Transverse colon (tissue), 4 donors: ENCODE measurements around the gene PBXIP1. TPM values are rescaled to one million over a fixed set of nuclear protein-coding genes. Genes with fewer than 3 reads are reported as not detected.
A peak's percentile ranks its signal among the peaks of the same experiment; 100 is the strongest.

Source experiments
- DNase-seq: peaks from one replicate; pipeline ENCODE4 v3.0.0-alpha.2; 2019
- H3K27ac ChIP-seq, 4 donors: fragments of 200-600 bp; sonication (generic); 2 replicates each; pipeline ENCODE4 v1.5.1; 2016 to 2018; ENCODE audit warnings: inconsistent platforms in 4 of 4
- H3K27me3 ChIP-seq: fragments of 200-600 bp; sonication (generic); 2 replicates; pipeline ENCODE4 v1.5.1; 2017; ENCODE audit warnings: inconsistent platforms
- H3K36me3 ChIP-seq, 4 donors: fragments of 200-600 bp; sonication (generic); 2 replicates each; pipeline ENCODE4 v1.5.1; 2017 to 2019; ENCODE audit warnings: inconsistent platforms in 4 of 4
- H3K4me1 ChIP-seq, 4 donors: fragments of 200-600 bp; sonication (generic); 2 replicates each; pipeline ENCODE4 v1.5.1; 2017 to 2020; ENCODE audit warnings: inconsistent platforms in 4 of 4
- H3K4me3 ChIP-seq, 4 donors: fragments of 200-600 bp; sonication (generic); 1 replicate in 1 of 4; 2 replicates in 3 of 4; pipeline versions ENCODE4 v1.5.1 to v1.6.1; 2017 to 2019; ENCODE audit warnings: inconsistent platforms in 4 of 4
- H3K9me3 ChIP-seq, 2 donors: fragments of 200-600 bp; sonication (generic); 2 replicates each; pipeline ENCODE4 v1.5.1; 2017 to 2019; ENCODE audit warnings: inconsistent platforms in 2 of 2
- CTCF ChIP-seq, 5 experiments: fragments of 200-600 bp in 3 of 5; fragments of 450-650 bp in 2 of 5; sonication (generic) in 3 of 5; IDR thresholded peaks; 1 replicate in 2 of 5; 2 replicates in 3 of 5; pipeline ENCODE4 v1.5.1; 2016 to 2017; ENCODE audit warnings: antibody characterized with exemption in 5 of 5, inconsistent platforms in 3 of 5, mild to moderate bottlenecking in 2 of 5, moderate library complexity in 1 of 5
- EP300 ChIP-seq: sonication (generic); formaldehyde crosslinking; IDR thresholded peaks from one replicate; pipeline ENCODE4 v1.6.1; 2017; ENCODE audit warnings: antibody characterized with exemption, low read depth
- POLR2A ChIP-seq: fragments of 450-650 bp; IDR thresholded peaks from one replicate; pipeline ENCODE4 v1.6.1; 2016; ENCODE audit warnings: antibody characterized with exemption, mild to moderate bottlenecking, moderate library complexity
- POLR2AphosphoS5 ChIP-seq, 3 donors: sonication (generic); formaldehyde crosslinking; IDR thresholded peaks; one replicate each; pipeline ENCODE4 v1.6.1; 2016; ENCODE audit warnings: antibody characterized with exemption in 3 of 3
- WGBS, 2 donors: methylation state at CpG; one replicate each; pipeline ENCODE4 v1.1.5; 2018; ENCODE audit warnings: low coverage in 1 of 2; 5-methylcytosine and 5-hydroxymethylcytosine counted together
- in situ Hi-C, 4 donors: fragments of 200-750 bp; cut with MboI; loops; one replicate each; pipeline versions ENCODE4 v1.15.0 to v1.15.1; 2017; ENCODE audit warnings: low sequenced_read_pairs in 3 of 4, low pct_ligation_motif_present in 1 of 4, low pct_unique_long_range_greater_than_20kb in 1 of 4
- intact Hi-C: fragments of 100-400 bp; cut with DNase I; formaldehyde crosslinking; loops from one replicate; pipeline ENCODE4 v1.15.1; 2023; ENCODE audit warnings: low total_unique reads
- total RNA-seq, 4 donors: library from RNA; depleted of rRNA; stranded (reverse); fragments of >200 nt; gene quantifications; one replicate each; pipeline ENCODE4 v1.1.0, GENCODE V29; 2016

The PBXIP1 gene
- total RNA-seq, 4 donors from 2014 or later = 54.1 to 94.1 (median 83.6) TPM

DNA sequence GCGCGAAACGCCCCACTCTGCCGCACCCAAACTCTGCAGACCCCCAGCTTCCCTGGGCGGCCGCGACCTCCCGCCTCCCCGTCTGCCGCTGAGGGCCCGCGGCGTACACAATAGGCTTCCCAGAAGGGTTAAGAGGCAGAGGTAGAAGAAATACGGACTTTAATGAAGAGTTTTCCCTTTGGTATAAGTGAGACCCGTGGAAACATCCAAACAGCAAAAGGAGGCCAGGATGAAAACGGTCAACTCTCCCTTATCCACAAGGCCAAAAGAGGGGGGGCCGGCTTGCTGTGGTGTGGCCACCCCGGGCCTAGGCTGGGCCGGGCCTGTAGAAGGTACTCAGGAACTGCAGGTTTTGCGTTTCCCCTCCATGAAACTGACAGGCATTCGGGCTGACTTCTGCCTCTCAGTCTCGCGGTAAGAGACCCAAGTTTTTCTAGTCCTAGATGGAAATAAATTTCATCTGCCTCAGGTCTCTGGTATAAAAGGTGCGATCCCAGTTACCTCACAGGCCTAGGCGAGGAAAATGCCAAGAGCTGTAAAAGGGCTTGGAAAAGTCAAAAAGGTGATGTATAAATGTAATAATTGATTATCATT lies 6.4 kb upstream of the PBXIP1 start:
- TF ChIP-seq CTCF (IDR thresholded peaks at IDR 0.05) (no peak), POLR2A (no peak), EP300 (no peak), POLR2AphosphoS5 (IDR thresholded peaks at IDR 0.05) (no peak)
- WGBS, 2 donors = 2 to 3% methylated on average over 8 to 22 of the region's 25 CpGs
- Histone ChIP-seq H3K27ac (peak overlapping the region; percentile 95 to 99 (median 96)), H3K9me3 (no peaks in the 10 kb centered on the region), H3K27me3 (no peaks in the 10 kb centered on the region), H3K4me1 (peaks cover 1 to 34% (median 24%) of the 10 kb centered on the region in 4 donors), H3K36me3 (peaks cover 0 to 28% (median 11%) of the 10 kb centered on the region in 4 donors), H3K4me3 (peak overlapping the region; percentile 62 to 95 (median 78))
- intact Hi-C loops (no loop called here), in situ Hi-C loops (loop anchor here in 3 of 4 donors (25.0 kb wide), 1 partner anchor 100 kb away; the partner anchor contains the start of genes ADAM15 (in 3 of the 3) and EFNA4 (in 3 of the 3))
- DNase-seq = peak; percentile 49

DNA sequence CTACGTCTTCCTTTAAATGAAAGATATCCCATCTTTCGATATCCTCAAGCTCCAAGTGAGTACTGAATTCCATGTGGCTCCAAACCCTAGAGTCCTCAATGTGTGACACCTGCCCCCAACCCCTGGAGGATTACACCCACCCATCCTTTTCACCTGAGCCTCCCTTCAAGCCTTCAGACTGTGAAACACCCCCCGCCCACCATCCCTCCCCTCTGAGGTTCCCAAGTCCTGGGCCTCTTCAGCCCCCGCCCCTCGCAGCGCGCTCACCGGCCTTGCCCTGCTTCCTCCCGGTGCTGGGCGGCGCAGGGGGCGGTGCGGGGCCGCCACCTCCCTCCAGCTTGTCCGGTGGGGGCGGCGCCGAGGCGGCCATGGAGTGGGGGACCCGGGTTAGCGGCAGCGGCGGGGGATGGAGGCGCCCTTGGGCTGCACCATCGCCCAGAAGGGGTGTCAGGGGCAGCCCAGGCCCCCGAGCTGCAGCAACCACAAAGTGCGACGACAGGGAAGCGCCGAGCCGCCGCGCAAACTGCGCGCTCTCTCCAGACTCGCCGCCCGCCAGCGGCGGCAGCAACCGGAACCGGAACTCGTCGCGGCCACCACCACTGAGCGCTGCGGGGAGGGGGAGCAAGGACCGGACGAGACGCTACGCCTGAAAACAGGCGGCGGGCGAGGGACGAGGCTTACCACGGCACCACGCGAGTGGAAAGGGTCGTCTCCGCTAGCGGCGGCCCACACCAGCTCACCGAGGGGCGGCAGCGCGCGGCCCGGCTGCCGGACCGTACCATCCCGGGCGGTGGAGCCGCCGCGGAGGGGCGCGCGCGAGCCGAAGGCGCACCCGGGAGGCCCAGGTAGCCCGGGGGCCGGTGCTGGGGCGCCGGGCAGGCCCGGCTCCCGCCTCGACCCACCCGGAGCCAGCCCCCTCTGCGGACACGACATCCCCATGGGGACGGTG lies 5.6 kb upstream of the PBXIP1 start, which contains the start of gene PYGO2:
PYGO2 (minus strand) TSS at position 576 of the 949 bp plus-strand sequence; CDS start at position 370, 206 bp downstream.
- 0% methylated on average over 20 of the region's 93 CpGs; no CpG with 5 or more reads in 1 of the 2 donors for WGBS, 2 donors
- Histone ChIP-seq H3K27ac (peak within 1 kb of the TSS; percentile 95 to 99 (median 96)), H3K27me3 (no peaks in the 10 kb centered on the region), H3K4me3 (peak within 1 kb of the TSS; percentile 62 to 95 (median 78)), H3K36me3 (peaks cover 0 to 22% (median 10%) of the 10 kb centered on the region in 4 donors), H3K9me3 (no peaks in the 10 kb centered on the region), H3K4me1 (peaks cover 9 to 42% (median 31%) of the 10 kb centered on the region in 4 donors)
- TF ChIP-seq CTCF (IDR thresholded peaks at IDR 0.05) = peak in 4 of 5 experiments; percentile 35 to 83 (median 64)
- no peak for TF ChIP-seq EP300
- peak; percentile 85 to 92 (median 91) for TF ChIP-seq POLR2AphosphoS5 (IDR thresholded peaks at IDR 0.05)
- peak; percentile 89 for TF ChIP-seq POLR2A
- peak; percentile 87 for DNase-seq
- intact Hi-C loops (no loop called here), in situ Hi-C loops (loop anchor here in 3 of 4 donors (25.0 kb wide), 1 partner anchor 101 kb away; the partner anchor contains the start of genes ADAM15 (in 3 of the 3) and EFNA4 (in 3 of the 3))

DNA sequence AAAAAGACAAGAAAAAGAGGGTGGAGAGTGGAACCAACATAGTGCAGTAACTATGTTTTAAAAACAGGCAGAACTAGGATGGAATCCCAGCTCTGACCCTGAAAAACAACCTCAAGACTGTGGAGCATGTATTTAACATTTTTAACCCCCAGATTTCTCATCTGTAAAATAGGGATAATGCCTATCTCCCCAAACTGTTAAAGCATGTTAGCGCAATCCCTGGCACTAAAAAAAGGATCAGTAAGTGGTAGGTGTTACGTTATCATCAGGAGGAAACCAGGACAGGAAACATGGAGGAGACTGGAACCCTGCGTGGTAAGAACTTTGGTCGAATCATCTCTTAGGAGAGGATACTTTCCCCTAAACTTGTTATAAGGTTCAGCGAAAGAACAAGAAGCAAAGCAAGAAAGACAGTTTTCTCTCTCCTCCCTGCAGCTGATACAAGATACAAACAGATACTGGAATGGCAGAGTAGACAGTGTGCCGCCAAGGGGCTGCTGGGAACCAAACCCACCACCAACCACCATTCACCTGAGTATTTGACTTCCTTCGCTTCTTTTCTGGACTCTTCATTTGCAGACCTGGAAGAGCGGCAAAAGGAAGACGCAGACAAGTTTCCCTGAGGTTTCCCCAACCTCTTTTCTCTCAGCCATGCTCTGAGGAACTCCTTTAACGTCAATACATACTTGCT lies 4.7 kb upstream of the PBXIP1 start:
- 22 to 30% methylated on average over 6 to 10 of the region's 10 CpGs for WGBS, 2 donors
- peak overlapping the region; percentile 62 to 95 (median 78) for H3K4me3 ChIP-seq
- no peaks in the 10 kb centered on the region for H3K27me3 ChIP-seq
- intact Hi-C loops = no loop called here
- no peak for DNase-seq
- peaks cover 11 to 46% (median 35%) of the 10 kb centered on the region in 4 donors for H3K4me1 ChIP-seq
- TF ChIP-seq CTCF (IDR thresholded peaks at IDR 0.05) = no peak
- peak overlapping the region; percentile 95 to 99 (median 96) for H3K27ac ChIP-seq
- no peaks in the 10 kb centered on the region for H3K9me3 ChIP-seq
- in situ Hi-C loops = loop anchor here in 3 of 4 donors (25.0 kb wide), 1 partner anchor 102 kb away; the partner anchor contains the start of genes ADAM15 (in 3 of the 3) and EFNA4 (in 3 of the 3)
- peaks cover 0 to 22% (median 7%) of the 10 kb centered on the region in 4 donors for H3K36me3 ChIP-seq
